K562 (cell line): Measurements from ENCODE around the gene BTBD1. TPM values are rescaled to one million over a fixed set of nuclear protein-coding genes. Genes with fewer than 3 reads are reported as not detected.

Experiments
- CBFA2T2 ChIP-seq: fragments of 450-650 bp; conservative IDR thresholded peaks from 2 replicates; pipeline ENCODE4 v1.6.1; 2017; ENCODE audit warnings: mild to moderate bottlenecking
- ETV6 ChIP-seq, 3 experiments: fragments of 150-350 bp in 1 of 3; sonication (generic) in 1 of 3; formaldehyde crosslinking in 1 of 3; IDR thresholded peaks; 2 replicates each; pipeline versions ENCODE4 v1.6.1 to v1.8.0; 2014 to 2022; ENCODE audit warnings: borderline replicate concordance in 2 of 3, low read depth in 2 of 3, antibody characterized with exemption in 1 of 3, low read length in 1 of 3, mild to moderate bottlenecking in 1 of 3, missing genetic modification reagents in 1 of 3
- MEIS2 ChIP-seq: fragments of 450-650 bp; IDR thresholded peaks from 2 replicates; pipeline ENCODE4 v1.6.1; 2014; ENCODE audit warnings: mild to moderate bottlenecking; ENCODE audit not compliant: partially characterized antibody
- MYC ChIP-seq, 2 experiments: fragments of 250-450 bp in 1 of 2; sonication (Bioruptor Pico) in 1 of 2; IDR thresholded peaks; 2 replicates each; pipeline versions ENCODE4 v1.5.1 to v1.6.1; 2012 to 2021; ENCODE audit warnings: low read depth in 2 of 2, borderline replicate concordance in 1 of 2, improper control_type of control experiment in 1 of 2, low read length in 1 of 2, mild to moderate bottlenecking in 1 of 2, moderate library complexity in 1 of 2
- NBN ChIP-seq: fragments of 450-650 bp; IDR thresholded peaks from 2 replicates; pipeline ENCODE4 v1.6.1; 2016; ENCODE audit warnings: low read depth, mild to moderate bottlenecking
- POU5F1 ChIP-seq: fragments of 150-350 bp; IDR thresholded peaks from 2 replicates; pipeline ENCODE4 v1.6.1; 2014; ENCODE audit warnings: borderline replicate concordance, low read length, low read depth, mild to moderate bottlenecking; ENCODE audit not compliant: partially characterized antibody
- RBM17 ChIP-seq: fragments of 200-400 bp; formaldehyde crosslinking; IDR thresholded peaks from 2 replicates; pipeline ENCODE4 v1.6.1; 2017; ENCODE audit warnings: low read depth, mild to moderate bottlenecking, low read length, borderline replicate concordance
- RFX7 ChIP-seq: fragments of 250-450 bp; sonication (Bioruptor Pico); IDR thresholded peaks from 2 replicates; pipeline ENCODE4 v1.5.1; 2021; ENCODE audit warnings: mild to moderate bottlenecking
- SMARCC2 ChIP-seq: fragments of 450-650 bp; IDR thresholded peaks from 2 replicates; pipeline ENCODE4 v1.6.1; 2017; ENCODE audit warnings: antibody characterized with exemption, moderate library complexity, mild to moderate bottlenecking, low read depth
- SNRNP70 ChIP-seq: fragments of 200-400 bp; formaldehyde crosslinking; optimal IDR thresholded peaks from 2 replicates; pipeline ENCODE3; 2017; ENCODE audit warnings: low read depth, low read length
- TOE1 ChIP-seq, 2 experiments: fragments of 450-650 bp in 1 of 2; sonication (generic) in 1 of 2; formaldehyde crosslinking in 1 of 2; IDR thresholded peaks; 2 replicates each; pipeline versions ENCODE4 v1.7.1 to v1.8.0; 2016 to 2022; ENCODE audit warnings: borderline replicate concordance in 2 of 2, mild to moderate bottlenecking in 2 of 2, antibody characterized with exemption in 1 of 2, inconsistent platforms in 1 of 2, low read depth in 1 of 2, missing genetic modification reagents in 1 of 2, moderate library complexity in 1 of 2
- ZNF253 ChIP-seq: fragments of 250-450 bp; sonication (Bioruptor Pico); conservative IDR thresholded peaks from 2 replicates; pipeline ENCODE4 v1.6.1; 2021; ENCODE audit warnings: mild to moderate bottlenecking
- ZNF316 ChIP-seq: fragments of 450-650 bp; IDR thresholded peaks from 2 replicates; pipeline ENCODE4 v1.6.1; 2016
- ZNF764 ChIP-seq: fragments of 250-450 bp; sonication (Bioruptor Pico); IDR thresholded peaks from 2 replicates; pipeline ENCODE4 v1.4.0; 2020; ENCODE audit warnings: low read depth, mild to moderate bottlenecking, moderate library complexity
- ZSCAN32 ChIP-seq: fragments of 450-650 bp; formaldehyde crosslinking; IDR thresholded peaks from 2 replicates; pipeline ENCODE4 v1.4.0; 2020; ENCODE audit warnings: mild to moderate bottlenecking, moderate library complexity
- polyA plus RNA-seq, 8 experiments: library from polyadenylated mRNA; depleted of rRNA in 4 of 8; stranded (reverse) in 5 of 8; unstranded in 3 of 8; fragments of >200 nt; fragmentation: Nextera tagmentation in 2 of 8; fragmentation: Illumina TruSeq in 1 of 8; extraction: Ambion mirVana in 2 of 8; extraction: Trizol in 1 of 8; gene quantifications; 2 replicates each; pipeline versions ENCODE4 v1.2.1 to v1.2.3, GENCODE V29; 2011 to 2014; ENCODE audit warnings: inconsistent platforms in 1 of 8, missing spikeins in 1 of 8
- total RNA-seq, 7 experiments: library from RNA; depleted of rRNA in 6 of 7; stranded (reverse); fragments of >200 nt in 6 of 7; fragmentation: Illumina TruSeq in 2 of 7; extraction: Trizol in 2 of 7; gene quantifications; 2 replicates each; pipeline versions ENCODE4 v1.2.1 to v1.2.3, GENCODE V29; 2011 to 2021; ENCODE audit warnings: low replicate concordance in 1 of 7
- TF ChIP-seq, protein P1 (sequence below): sonication (generic); IDR thresholded peaks from 2 replicates; pipeline ENCODE4 v1.6.1; 2016
- TF ChIP-seq, protein P2 (sequence below): IDR thresholded peaks from 2 replicates; pipeline ENCODE4 v1.6.1; 2011; ENCODE audit not compliant: insufficient read length; ENCODE audit errors: extremely low read depth
- TF ChIP-seq, protein P3 (sequence below): fragments of 250-450 bp; sonication (Bioruptor Pico); IDR thresholded peaks from 2 replicates; pipeline ENCODE4 v1.8.0; 2021; ENCODE audit warnings: moderate library complexity, mild to moderate bottlenecking, inconsistent platforms
- TF ChIP-seq, protein P4 (sequence below): sonication (generic); formaldehyde crosslinking; IDR thresholded peaks from 2 replicates; pipeline ENCODE4 v1.8.0; 2023; ENCODE audit warnings: mild to moderate bottlenecking, missing genetic modification reagents
- TF ChIP-seq, protein P5 (sequence below), 2 experiments: IDR thresholded peaks; 2 replicates each; pipeline ENCODE4 v1.6.1; 2011; ENCODE audit warnings: borderline replicate concordance in 1 of 2, control low read depth in 1 of 2, low read depth in 1 of 2, low read length in 1 of 2, mild to moderate bottlenecking in 1 of 2, mixed read lengths in 1 of 2, moderate library complexity in 1 of 2; ENCODE audit not compliant: insufficient read depth in 1 of 2, insufficient read length in 1 of 2, poor library complexity in 1 of 2, severe bottlenecking in 1 of 2; ENCODE audit errors: extremely low read depth in 1 of 2

Gene BTBD1
- total and polyA plus RNA-seq, 9 of the 15 experiments (the other 6 are each of a cell fraction or from before 2014, with no cell fraction given), result 19.4 to 106 (median 90.4) TPM

DNA sequence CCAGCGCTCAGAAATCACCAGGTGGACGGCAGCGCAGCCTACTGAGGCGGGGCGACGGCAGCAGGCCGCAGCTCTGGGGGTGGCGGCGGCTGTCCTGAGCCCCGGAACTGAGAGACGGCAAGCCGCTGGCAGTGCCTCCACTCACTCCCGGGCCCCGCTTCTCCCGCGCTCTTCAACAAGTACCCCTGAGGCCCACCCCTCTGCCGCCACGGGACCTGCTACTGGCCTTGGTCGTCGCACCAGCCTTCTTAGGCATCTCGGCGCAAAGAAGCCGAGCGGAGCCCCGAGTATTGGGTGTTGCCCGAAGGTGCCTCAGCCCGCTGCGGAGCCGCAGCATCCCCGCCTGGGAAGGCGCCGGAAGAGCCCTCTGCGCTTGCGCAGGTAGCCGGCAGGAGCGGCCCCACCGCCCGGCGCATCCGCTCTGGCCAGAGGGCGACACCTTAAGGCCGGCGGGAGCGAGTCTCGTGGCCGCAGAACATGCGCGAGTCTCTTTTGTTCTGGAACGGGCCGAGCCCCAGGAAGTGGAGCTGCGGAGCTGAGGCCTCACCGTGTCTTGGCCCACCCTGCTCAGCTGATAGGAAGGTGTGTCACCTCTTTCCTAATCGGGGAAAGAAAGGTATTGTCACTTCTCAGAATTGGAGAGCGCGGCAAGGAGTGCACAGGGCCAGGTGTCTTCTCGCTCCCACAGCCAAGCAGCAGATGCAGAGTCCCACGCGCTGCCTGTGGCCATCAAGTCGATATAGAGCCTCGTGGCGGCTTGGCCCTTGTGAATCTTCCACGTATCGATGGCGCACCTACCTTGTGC, 55.6 kb downstream of the BTBD1 start, which contains the start of gene C15orf40 (continued):
- TF ChIP-seq ZNF253 (CRISPR knock-in tag) (no peak), MEIS2 (peak; percentile 84), RFX7 (CRISPR knock-in tag) (no peak), RBM17 (no peak), NBN (peak; percentile 41; the same call in 1 of the 2 replicates), MYC (IDR thresholded peaks at IDR 0.05; ENCODE audit: low read depth, low read length) (peak; percentile 99), MYC (CRISPR knock-in tag; IDR thresholded peaks at IDR 0.05; ENCODE audit: borderline replicate concordance, low read depth) (peak; percentile 77), SNRNP70 (no peak), SMARCC2 (no peak), CBFA2T2 (no peak), ETV6 (IDR thresholded peaks at IDR 0.05; ENCODE audit: borderline replicate concordance in 1 of 2, low read depth in 2 of 2, low read length in 1 of 2) (no peak), ETV6 (CRISPR knock-in tag; IDR thresholded peaks at IDR 0.05; ENCODE audit: borderline replicate concordance) (peak; percentile 75; the same call in 1 of the 2 replicates), ZNF764 (no peak), TOE1 (IDR thresholded peaks at IDR 0.05; ENCODE audit: borderline replicate concordance) (peak; percentile 71; the same call in 1 of the 2 replicates), TOE1 (CRISPR knock-in tag; IDR thresholded peaks at IDR 0.05; ENCODE audit: borderline replicate concordance, low read depth) (no peak), POU5F1 (peak; percentile 77), ZSCAN32 (CRISPR knock-in tag) (no peak), ZNF316 (no peak)
- TF ChIP-seq, protein P1, sequence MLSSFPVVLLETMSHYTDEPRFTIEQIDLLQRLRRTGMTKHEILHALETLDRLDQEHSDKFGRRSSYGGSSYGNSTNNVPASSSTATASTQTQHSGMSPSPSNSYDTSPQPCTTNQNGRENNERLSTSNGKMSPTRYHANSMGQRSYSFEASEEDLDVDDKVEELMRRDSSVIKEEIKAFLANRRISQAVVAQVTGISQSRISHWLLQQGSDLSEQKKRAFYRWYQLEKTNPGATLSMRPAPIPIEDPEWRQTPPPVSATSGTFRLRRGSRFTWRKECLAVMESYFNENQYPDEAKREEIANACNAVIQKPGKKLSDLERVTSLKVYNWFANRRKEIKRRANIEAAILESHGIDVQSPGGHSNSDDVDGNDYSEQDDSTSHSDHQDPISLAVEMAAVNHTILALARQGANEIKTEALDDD, result no peak
- TF ChIP-seq, protein P2, sequence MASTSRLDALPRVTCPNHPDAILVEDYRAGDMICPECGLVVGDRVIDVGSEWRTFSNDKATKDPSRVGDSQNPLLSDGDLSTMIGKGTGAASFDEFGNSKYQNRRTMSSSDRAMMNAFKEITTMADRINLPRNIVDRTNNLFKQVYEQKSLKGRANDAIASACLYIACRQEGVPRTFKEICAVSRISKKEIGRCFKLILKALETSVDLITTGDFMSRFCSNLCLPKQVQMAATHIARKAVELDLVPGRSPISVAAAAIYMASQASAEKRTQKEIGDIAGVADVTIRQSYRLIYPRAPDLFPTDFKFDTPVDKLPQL, result no peak
- TF ChIP-seq, protein P3, sequence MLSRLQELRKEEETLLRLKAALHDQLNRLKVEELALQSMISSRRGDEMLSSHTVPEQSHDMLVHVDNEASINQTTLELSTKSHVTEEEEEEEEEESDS (CRISPR knock-in tag), result no peak
- TF ChIP-seq, protein P4, sequence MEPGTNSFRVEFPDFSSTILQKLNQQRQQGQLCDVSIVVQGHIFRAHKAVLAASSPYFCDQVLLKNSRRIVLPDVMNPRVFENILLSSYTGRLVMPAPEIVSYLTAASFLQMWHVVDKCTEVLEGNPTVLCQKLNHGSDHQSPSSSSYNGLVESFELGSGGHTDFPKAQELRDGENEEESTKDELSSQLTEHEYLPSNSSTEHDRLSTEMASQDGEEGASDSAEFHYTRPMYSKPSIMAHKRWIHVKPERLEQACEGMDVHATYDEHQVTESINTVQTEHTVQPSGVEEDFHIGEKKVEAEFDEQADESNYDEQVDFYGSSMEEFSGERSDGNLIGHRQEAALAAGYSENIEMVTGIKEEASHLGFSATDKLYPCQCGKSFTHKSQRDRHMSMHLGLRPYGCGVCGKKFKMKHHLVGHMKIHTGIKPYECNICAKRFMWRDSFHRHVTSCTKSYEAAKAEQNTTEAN (CRISPR knock-in tag), result 0 out of 2 replicates have a peak, but pooled peaks have one; percentile 65
- TF ChIP-seq, protein P5, sequence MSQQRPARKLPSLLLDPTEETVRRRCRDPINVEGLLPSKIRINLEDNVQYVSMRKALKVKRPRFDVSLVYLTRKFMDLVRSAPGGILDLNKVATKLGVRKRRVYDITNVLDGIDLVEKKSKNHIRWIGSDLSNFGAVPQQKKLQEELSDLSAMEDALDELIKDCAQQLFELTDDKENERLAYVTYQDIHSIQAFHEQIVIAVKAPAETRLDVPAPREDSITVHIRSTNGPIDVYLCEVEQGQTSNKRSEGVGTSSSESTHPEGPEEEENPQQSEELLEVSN (IDR thresholded peaks at IDR 0.05; ENCODE audit: borderline replicate concordance in 1 of 2, extremely low read depth in 1 of 2, insufficient read depth in 1 of 2, insufficient read length in 1 of 2, low read depth in 1 of 2, low read length in 1 of 2, poor library complexity in 1 of 2, severe bottlenecking in 1 of 2), result peak; percentile 84 to 88
